Right atrium auricular region (tissue), 2 donors: Measurements from ENCODE around the gene RNF31. TPM values are rescaled to one million over a fixed set of nuclear protein-coding genes. Genes with fewer than 3 reads are reported as not detected.

Source experiments
- DNase-seq: peaks from one replicate; pipeline ENCODE4 v3.0.0-alpha.2; 2019; ENCODE audit warnings: low spot score
- H3K27ac ChIP-seq, 2 donors: fragments of 200-600 bp; sonication (generic); 1 replicate in 1 of 2; 2 replicates in 1 of 2; pipeline ENCODE4 v1.5.1; 2016 to 2019
- H3K27me3 ChIP-seq, 2 donors: fragments of 200-600 bp; sonication (generic); one replicate each; pipeline versions ENCODE4 v1.5.1 to v1.6.0; 2017 to 2019
- H3K36me3 ChIP-seq: fragments of 200-600 bp; sonication (generic); one replicate; pipeline ENCODE4 v1.5.1; 2016
- H3K4me1 ChIP-seq, 2 donors: fragments of 200-600 bp; sonication (generic); one replicate each; pipeline versions ENCODE4 v1.5.1 to v1.6.0; 2017 to 2019
- H3K4me3 ChIP-seq, 2 donors: fragments of 200-600 bp; sonication (generic); 1 replicate in 1 of 2; 2 replicates in 1 of 2; pipeline ENCODE4 v1.5.1; 2017 to 2019; ENCODE audit warnings: mild to moderate bottlenecking in 1 of 2, moderate library complexity in 1 of 2
- H3K9me3 ChIP-seq, 2 donors: fragments of 200-600 bp; sonication (generic); one replicate each; pipeline ENCODE4 v1.5.1; 2019
- CTCF ChIP-seq, 2 donors: fragments of 200-600 bp; sonication (generic); IDR thresholded peaks; one replicate each; pipeline ENCODE4 v1.5.1; 2019; ENCODE audit warnings: antibody characterized with exemption in 2 of 2
- total RNA-seq, 2 donors: library from RNA; depleted of rRNA; stranded (reverse); fragments of >200 nt; gene quantifications; one replicate each; pipeline ENCODE4 v1.1.0, GENCODE V29; 2016

The RNF31 gene
- total RNA-seq, 2 donors from 2014 or later, result 24.1 to 47.5 TPM

- H3K4me1 ChIP-seq, result peaks cover 0 to 71% of the 10 kb centered on the region in 2 donors
- H3K27me3 ChIP-seq, result no peaks in the 10 kb centered on the region
- H3K27ac ChIP-seq, result peak overlapping the region; percentile 89 to 94
Observed at GRCh38 chr14:24135584-24135833, 11.8 kb upstream of the RNF31 start.

DNA sequence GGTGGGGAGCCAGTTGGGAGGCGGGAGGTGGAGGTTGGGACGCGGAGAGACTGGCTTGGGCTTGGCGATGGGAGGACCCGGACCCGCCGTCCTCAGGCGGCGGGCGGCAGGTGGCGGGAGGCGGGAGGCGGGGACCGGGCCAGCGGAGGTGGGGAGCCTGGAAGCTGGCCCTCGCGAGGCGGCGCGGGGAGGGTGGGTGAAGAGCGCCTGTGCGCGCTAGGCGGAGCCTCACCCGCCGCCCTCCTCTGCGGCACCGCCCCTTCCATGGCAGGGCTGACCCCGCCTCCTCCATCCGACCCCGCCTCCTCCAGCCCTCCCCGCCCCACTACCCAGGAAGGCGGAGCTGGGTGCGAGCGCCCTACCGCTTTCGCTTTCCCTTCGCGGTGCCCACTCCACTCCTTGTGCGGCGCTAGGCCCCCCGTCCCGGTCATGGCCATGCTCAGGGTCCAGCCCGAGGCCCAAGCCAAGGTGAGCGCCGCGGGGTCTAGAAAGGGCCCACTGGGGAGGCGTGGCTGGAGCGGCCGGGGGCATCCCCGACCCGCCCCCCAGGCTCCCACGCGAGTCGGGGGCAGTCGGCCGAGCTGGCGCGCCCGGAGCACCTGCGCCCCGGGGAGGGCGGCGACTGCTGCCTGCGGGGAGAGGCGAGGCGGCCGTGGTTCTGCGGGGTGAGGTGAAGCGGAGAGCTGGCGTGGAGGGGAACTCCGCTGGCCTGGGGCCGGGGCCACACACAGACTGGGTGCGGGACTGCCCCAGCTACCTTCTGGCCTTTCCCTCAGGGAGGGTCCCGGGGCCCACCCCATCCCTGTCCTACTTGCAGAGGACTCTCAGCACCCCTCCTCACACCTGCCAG is 11.2 kb upstream of the RNF31 start, which contains the start of gene PSME1:
PSME1 (plus strand) TSS at position 361 of the 850 bp plus-strand sequence; CDS start at position 430, 69 bp downstream.
- H3K4me1 ChIP-seq, result peaks cover 0 to 70% of the 10 kb centered on the region in 2 donors

More at GRCh38 chr14:24135584-24135833, 11.8 kb upstream of the RNF31 start:
- TF ChIP-seq CTCF (IDR thresholded peaks at IDR 0.05), result no peak
- Histone ChIP-seq H3K4me3 (peak overlapping the region; percentile 92 to 98), H3K9me3 (no peaks in the 10 kb centered on the region), H3K36me3 (peaks cover 19% of the 10 kb centered on the region)
- DNase-seq, result no peak

DNA sequence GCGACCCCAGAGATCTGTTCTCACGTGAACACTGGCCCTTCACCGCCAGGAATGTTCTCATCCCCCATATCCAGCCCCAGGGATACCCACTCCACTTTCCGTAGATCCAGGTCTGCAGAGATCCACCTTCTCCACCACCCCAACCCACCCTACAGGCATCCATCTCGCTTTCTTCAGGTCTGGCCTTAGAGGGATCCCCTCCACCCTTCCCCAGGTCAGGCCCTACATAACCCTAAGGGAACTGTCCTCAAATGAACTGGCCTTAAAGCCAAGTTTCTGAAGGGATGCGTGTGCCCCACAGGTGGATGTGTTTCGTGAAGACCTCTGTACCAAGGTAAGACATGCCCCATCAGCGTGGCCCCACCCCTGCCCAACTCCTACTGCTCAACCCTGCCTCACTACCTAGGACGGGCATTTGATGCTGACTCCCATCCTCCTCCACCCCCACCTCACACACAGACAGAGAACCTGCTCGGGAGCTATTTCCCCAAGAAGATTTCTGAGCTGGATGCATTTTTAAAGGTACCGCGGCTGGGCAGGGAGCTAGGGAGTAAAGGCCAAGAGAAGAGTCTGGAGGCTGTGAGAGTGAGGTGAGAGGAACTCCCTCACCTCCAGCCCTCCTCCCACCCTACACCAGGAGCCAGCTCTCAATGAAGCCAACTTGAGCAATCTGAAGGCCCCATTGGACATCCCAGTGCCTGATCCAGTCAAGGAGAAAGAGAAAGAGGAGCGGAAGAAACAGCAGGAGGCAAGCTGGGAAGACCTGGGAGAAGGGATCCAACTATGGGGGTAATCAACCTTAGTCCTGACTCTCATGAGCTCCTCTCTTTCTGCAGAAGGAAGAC is 10.4 kb upstream of the RNF31 start:
- no peak for TF ChIP-seq CTCF (IDR thresholded peaks at IDR 0.05)
- Histone ChIP-seq H3K27ac (peak overlapping the region; percentile 89 to 94), H3K4me3 (peak overlapping the region; percentile 92 to 98), H3K9me3 (no peaks in the 10 kb centered on the region), H3K27me3 (no peaks in the 10 kb centered on the region), H3K36me3 (peaks cover 19% of the 10 kb centered on the region), H3K4me1 (peaks cover 0 to 63% of the 10 kb centered on the region in 2 donors)
- DNase-seq, result no peak

More for the DNA sequence above, 11.2 kb upstream of the RNF31 start, which contains the start of gene PSME1:
- Histone ChIP-seq H3K4me3 (peak within 1 kb of the TSS; percentile 92 to 98), H3K27ac (peak within 1 kb of the TSS; percentile 89 to 94), H3K36me3 (peaks cover 19% of the 10 kb centered on the region), H3K9me3 (no peaks in the 10 kb centered on the region), H3K27me3 (no peaks in the 10 kb centered on the region)
- peak in 1 of 2 donors; percentile 19 for TF ChIP-seq CTCF (IDR thresholded peaks at IDR 0.05)
- DNase-seq, result peak; percentile 88

- Histone ChIP-seq H3K4me3 (no peak overlapping the region), H3K36me3 (peaks cover 19% of the 10 kb centered on the region), H3K27me3 (no peaks in the 10 kb centered on the region), H3K9me3 (no peaks in the 10 kb centered on the region), H3K27ac (peak overlapping the region in 1 of 2 donors; percentile 94), H3K4me1 (peaks cover 0 to 61% of the 10 kb centered on the region in 2 donors)
- no peak for TF ChIP-seq CTCF (IDR thresholded peaks at IDR 0.05)
- DNase-seq, result no peak
Observed at GRCh38 chr14:24137529-24138395, 9.5 kb upstream of the RNF31 start.
